Neural cell (in vitro differentiated cells): ENCODE measurements around the gene FNDC1. TPM values are rescaled to one million over a fixed set of nuclear protein-coding genes. Genes with fewer than 3 reads are reported as not detected.

ENCODE experiments used
- H2AFZ ChIP-seq: fragments of 200-600, 300-800 bp; sonication (generic), shearing (Covaris generic); 2 replicates; pipeline ENCODE4 v1.6.0; 2014; ENCODE audit warnings: low read depth, mild to moderate bottlenecking, antibody characterized with exemption, low read length, moderate library complexity
- H3F3A ChIP-seq: fragments of 200-600 bp; shearing (Covaris generic); 2 replicates; pipeline ENCODE4 v1.6.1; 2016; ENCODE audit warnings: mild to moderate bottlenecking, moderate library complexity, mixed read lengths, antibody characterized with exemption, low read length; ENCODE audit not compliant: insufficient read depth, poor library complexity, severe bottlenecking
- H3K27ac ChIP-seq: fragments of 200-600, 300-800 bp; sonication (generic), shearing (Covaris generic); 2 replicates; pipeline ENCODE4 v1.5.1; 2014; ENCODE audit warnings: mild to moderate bottlenecking, low read length, moderate library complexity
- H3K27me3 ChIP-seq: fragments of 300-800, 200-600 bp; sonication (generic), shearing (Covaris generic); 2 replicates; pipeline ENCODE4 v1.6.0; 2014; ENCODE audit warnings: mild to moderate bottlenecking, low read depth, low read length, moderate library complexity; ENCODE audit not compliant: insufficient read depth
- H3K36me3 ChIP-seq: fragments of 300-800, 200-600 bp; sonication (generic), shearing (Covaris generic); 2 replicates; pipeline ENCODE4 v1.5.1; 2014; ENCODE audit warnings: mild to moderate bottlenecking, antibody characterized with exemption, low read length, moderate library complexity; ENCODE audit not compliant: insufficient read depth
- H3K4me2 ChIP-seq: fragments of 300-800, 200-600 bp; sonication (generic), shearing (Covaris generic); 2 replicates; pipeline ENCODE4 v1.6.0; 2014; ENCODE audit warnings: mild to moderate bottlenecking, low read length
- H3K4me3 ChIP-seq: fragments of 300-800, 200-600 bp; sonication (generic), shearing (Covaris generic); 2 replicates; pipeline ENCODE4 v1.5.1; 2014; ENCODE audit warnings: mild to moderate bottlenecking, low read length, moderate library complexity
- H3K79me2 ChIP-seq: fragments of 200-600 bp; shearing (Covaris generic); replicated peaks from 2 replicates; pipeline ENCODE4 v1.6.0; 2014; ENCODE audit warnings: mild to moderate bottlenecking, low read length, moderate library complexity; ENCODE audit not compliant: insufficient read depth
- H3K9ac ChIP-seq: fragments of 300-800, 200-600 bp; sonication (generic), shearing (Covaris generic); 2 replicates; pipeline ENCODE4 v1.6.1; 2016; ENCODE audit warnings: mild to moderate bottlenecking, low read length, mixed read lengths
- H3K9me2 ChIP-seq: fragments of 200-600 bp; shearing (Covaris generic); 2 replicates; pipeline ENCODE4 v1.6.1; 2016; ENCODE audit warnings: mild to moderate bottlenecking, low read length, mixed read lengths; ENCODE audit not compliant: insufficient read depth
- H3K9me3 ChIP-seq: fragments of 200-600, 300-800 bp; sonication (generic), shearing (Covaris generic); 2 replicates; pipeline ENCODE4 v1.6.1; 2016; ENCODE audit warnings: mild to moderate bottlenecking, mixed run types, low read length, moderate library complexity, mixed read lengths
- H4K20me1 ChIP-seq: fragments of 200-600 bp; shearing (Covaris generic); 2 replicates; pipeline ENCODE4 v1.6.1; 2016; ENCODE audit warnings: mild to moderate bottlenecking, mixed run types; ENCODE audit not compliant: insufficient read depth
- CTCF ChIP-seq: fragments of 450-650 bp; IDR thresholded peaks from 2 replicates; pipeline ENCODE4 v1.5.1; 2014; ENCODE audit warnings: antibody characterized with exemption, mild to moderate bottlenecking, moderate library complexity; ENCODE audit not compliant: poor library complexity, severe bottlenecking
- EP300 ChIP-seq: fragments of 450-650 bp; conservative IDR thresholded peaks from 2 replicates; pipeline ENCODE4 v1.6.1; 2014; ENCODE audit warnings: antibody characterized with exemption, mild to moderate bottlenecking, moderate library complexity; ENCODE audit not compliant: poor library complexity, severe bottlenecking
- EZH2 ChIP-seq: fragments of 200-600, 300-800 bp; shearing (Covaris generic), sonication (generic); IDR thresholded peaks from 2 replicates; pipeline ENCODE4 v1.6.1; 2014; ENCODE audit warnings: antibody characterized with exemption, low read length, borderline replicate concordance, mild to moderate bottlenecking; ENCODE audit not compliant: insufficient read depth, poor library complexity, severe bottlenecking
- MXI1 ChIP-seq: fragments of 450-650 bp; conservative IDR thresholded peaks from 2 replicates; pipeline ENCODE4 v1.6.1; 2014; ENCODE audit warnings: antibody characterized with exemption, mild to moderate bottlenecking; ENCODE audit not compliant: poor library complexity, severe bottlenecking
- POLR2AphosphoS5 ChIP-seq: IDR thresholded peaks from 2 replicates; pipeline ENCODE4 v1.6.1; 2012
- RAD21 ChIP-seq: fragments of 450-650 bp; conservative IDR thresholded peaks from 2 replicates; pipeline ENCODE4 v1.6.1; 2014; ENCODE audit warnings: antibody characterized with exemption, mild to moderate bottlenecking, moderate library complexity
- REST ChIP-seq: IDR thresholded peaks from 2 replicates; pipeline ENCODE4 v1.6.1; 2012; ENCODE audit warnings: borderline replicate concordance
- SMC3 ChIP-seq: fragments of 450-650 bp; conservative IDR thresholded peaks from 2 replicates; pipeline ENCODE4 v1.6.1; 2014; ENCODE audit warnings: antibody characterized with exemption, mild to moderate bottlenecking, moderate library complexity; ENCODE audit not compliant: poor library complexity
- TAF1 ChIP-seq: IDR thresholded peaks from 2 replicates; pipeline ENCODE4 v1.6.1; 2012; ENCODE audit warnings: low read depth
- polyA plus RNA-seq: library from polyadenylated mRNA; depleted of rRNA; stranded (reverse); fragments of >200 nt; gene quantifications from 2 replicates; pipeline ENCODE4 v1.2.3, GENCODE V29; 2014

Gene FNDC1
- polyA plus RNA-seq, 1 donor from 2014 or later, result not detected

- H3K79me2 ChIP-seq, result no peaks in the 10 kb centered on the region
- H3K27me3 ChIP-seq, result no peaks in the 10 kb centered on the region
- no peaks in the 10 kb centered on the region for H4K20me1 ChIP-seq
- H3K9me2 ChIP-seq, result no peaks in the 10 kb centered on the region
- no peak overlapping the region for H3K9ac ChIP-seq
- no peaks in the 10 kb centered on the region for H3K9me3 ChIP-seq
- no peak overlapping the region for H3K4me3 ChIP-seq
- no peak overlapping the region for H3K27ac ChIP-seq
- no peaks in the 10 kb centered on the region for H3K36me3 ChIP-seq
- H3K4me2 ChIP-seq, result no peak overlapping the region
- no peaks in the 10 kb centered on the region for H3F3A ChIP-seq
- TF ChIP-seq TAF1 (no peak), RAD21 (no peak), MXI1 (no peak), EP300 (no peak), EZH2 (no peak), POLR2AphosphoS5 (no peak), CTCF (no peak), REST (no peak), SMC3 (no peak)
- H2AFZ ChIP-seq, result no peak overlapping the region
Measured at GRCh38 chr6:159201336-159201735, 32.1 kb downstream of the FNDC1 start.

- no peaks in the 10 kb centered on the region for H3F3A ChIP-seq
- H3K9ac ChIP-seq, result no peak overlapping the region
- no peak overlapping the region for H3K4me2 ChIP-seq
- H2AFZ ChIP-seq, result no peak overlapping the region
- no peak for TF ChIP-seq MXI1
- TF ChIP-seq SMC3, result no peak
- no peak for TF ChIP-seq POLR2AphosphoS5
- TF ChIP-seq TAF1, result no peak
- TF ChIP-seq RAD21, result no peak
- TF ChIP-seq REST, result no peak
- TF ChIP-seq EP300, result no peak
- TF ChIP-seq CTCF, result no peak
- TF ChIP-seq EZH2, result no peak
- H3K9me2 ChIP-seq, result no peaks in the 10 kb centered on the region
- H3K36me3 ChIP-seq, result no peaks in the 10 kb centered on the region
- H3K4me3 ChIP-seq, result no peak overlapping the region
- H3K9me3 ChIP-seq, result no peaks in the 10 kb centered on the region
- no peaks in the 10 kb centered on the region for H3K27me3 ChIP-seq
- H3K27ac ChIP-seq, result no peak overlapping the region
- no peaks in the 10 kb centered on the region for H3K79me2 ChIP-seq
- H4K20me1 ChIP-seq, result no peaks in the 10 kb centered on the region
Measured at GRCh38 chr6:159203304-159204005, 34.3 kb downstream of the FNDC1 start.
